ENCODE results near the gene CWH43. TPM values are rescaled to one million over a fixed set of nuclear protein-coding genes. Genes with fewer than 3 reads are reported as not detected.

Gene CWH43
- total RNA-seq, 3 donors from 2014 or later (not counting 1 experiment from before 2014, with no cell fraction given): not detected

DNA sequence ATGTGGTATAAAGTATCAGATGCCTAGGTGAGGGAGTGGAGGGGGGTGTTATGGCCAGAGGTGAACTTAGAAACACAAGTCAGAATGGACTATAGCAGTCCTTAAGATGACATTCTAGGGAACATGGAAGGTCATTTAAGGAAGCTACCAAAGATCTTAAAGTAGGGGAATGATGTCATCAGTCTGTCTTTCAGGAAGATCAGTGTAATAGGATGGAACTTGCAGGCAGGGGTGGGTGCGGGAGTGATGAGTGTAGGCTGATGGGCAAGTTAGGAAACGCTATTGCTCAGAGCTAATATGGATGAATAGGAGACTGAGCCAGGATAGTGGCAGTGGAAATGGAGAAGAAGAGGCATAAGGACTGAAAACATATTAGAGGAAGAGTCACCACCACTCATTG, 27.5 kb upstream of the CWH43 start:
- H3K9me3 ChIP-seq (ENCODE audit: control insufficient read depth, insufficient read depth, low read length): no peaks in the 10 kb centered on the region
- no peak for DNase-seq
- no peaks in the 10 kb centered on the region for H3K4me1 ChIP-seq (ENCODE audit: control insufficient read depth, insufficient read depth, low read length)
- H3K27ac Mint-ChIP-seq: no peak overlapping the region
- no peaks in the 10 kb centered on the region for H3K27me3 ChIP-seq (ENCODE audit: control insufficient read depth, insufficient read depth, low read length)
- H3K4me1 Mint-ChIP-seq: no peaks in the 10 kb centered on the region
- H3K9me3 Mint-ChIP-seq: no peaks in the 10 kb centered on the region
- intact Hi-C loops (cut with micrococcal nuclease): no loop called here
- H3K4me3 Mint-ChIP-seq: no peak overlapping the region
- TF ChIP-seq, protein P1, sequence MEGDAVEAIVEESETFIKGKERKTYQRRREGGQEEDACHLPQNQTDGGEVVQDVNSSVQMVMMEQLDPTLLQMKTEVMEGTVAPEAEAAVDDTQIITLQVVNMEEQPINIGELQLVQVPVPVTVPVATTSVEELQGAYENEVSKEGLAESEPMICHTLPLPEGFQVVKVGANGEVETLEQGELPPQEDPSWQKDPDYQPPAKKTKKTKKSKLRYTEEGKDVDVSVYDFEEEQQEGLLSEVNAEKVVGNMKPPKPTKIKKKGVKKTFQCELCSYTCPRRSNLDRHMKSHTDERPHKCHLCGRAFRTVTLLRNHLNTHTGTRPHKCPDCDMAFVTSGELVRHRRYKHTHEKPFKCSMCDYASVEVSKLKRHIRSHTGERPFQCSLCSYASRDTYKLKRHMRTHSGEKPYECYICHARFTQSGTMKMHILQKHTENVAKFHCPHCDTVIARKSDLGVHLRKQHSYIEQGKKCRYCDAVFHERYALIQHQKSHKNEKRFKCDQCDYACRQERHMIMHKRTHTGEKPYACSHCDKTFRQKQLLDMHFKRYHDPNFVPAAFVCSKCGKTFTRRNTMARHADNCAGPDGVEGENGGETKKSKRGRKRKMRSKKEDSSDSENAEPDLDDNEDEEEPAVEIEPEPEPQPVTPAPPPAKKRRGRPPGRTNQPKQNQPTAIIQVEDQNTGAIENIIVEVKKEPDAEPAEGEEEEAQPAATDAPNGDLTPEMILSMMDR (IDR thresholded peaks at IDR 0.05): no peak
- no peak for ATAC-seq
- H3K27me3 Mint-ChIP-seq (ENCODE audit: low read depth in 2 of 2): peaks cover 6 to 17% of the 10 kb centered on the region in 2 donors
- WGBS (ENCODE audit: insufficient coverage): 88% methylated on average over 2 of the region's 2 CpGs
- H3K36me3 ChIP-seq (ENCODE audit: control insufficient read depth, insufficient read depth, low read length): no peaks in the 10 kb centered on the region
- no peaks in the 10 kb centered on the region for H3K36me3 Mint-ChIP-seq
- H3K4me3 ChIP-seq (ENCODE audit: low read length): no peak overlapping the region
- no peak overlapping the region for H3K27ac ChIP-seq (ENCODE audit: low read length)

DNA sequence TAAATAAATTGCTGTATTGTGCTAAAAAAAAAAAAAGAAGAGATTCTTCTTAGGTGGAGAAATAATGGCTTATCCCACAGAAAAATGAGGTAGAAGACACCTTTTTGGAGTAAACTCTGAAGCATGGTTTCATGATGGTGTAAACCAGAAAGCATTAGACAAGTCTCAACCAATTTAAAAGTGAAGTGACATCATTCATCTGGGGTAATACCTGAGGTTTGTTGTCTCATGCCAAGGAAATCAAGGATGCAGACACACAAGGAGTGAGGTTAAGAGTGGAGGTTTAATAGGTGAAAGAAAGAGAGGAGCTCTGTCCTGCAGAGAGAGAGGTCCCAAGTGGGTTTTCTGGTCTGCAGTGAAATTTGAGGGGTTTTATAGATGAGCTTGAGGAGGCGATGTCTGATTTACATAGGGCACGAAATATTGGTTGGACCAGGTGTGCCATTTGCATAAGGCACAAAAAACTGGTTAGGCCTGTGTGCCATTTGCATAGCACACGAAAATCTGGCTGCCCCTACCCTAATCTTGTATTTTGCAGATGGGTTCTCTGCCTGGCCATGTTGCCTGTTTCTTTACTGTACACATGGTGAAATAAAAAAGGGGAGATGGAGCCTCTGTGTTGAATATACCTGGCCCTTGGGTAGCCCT, 25.0 kb upstream of the CWH43 start:
- Histone ChIP-seq H3K4me3 (ENCODE audit: low read length) (no peak overlapping the region), H3K4me1 (ENCODE audit: control insufficient read depth, insufficient read depth, low read length) (no peaks in the 10 kb centered on the region), H3K36me3 (ENCODE audit: control insufficient read depth, insufficient read depth, low read length) (no peaks in the 10 kb centered on the region), H3K27ac (ENCODE audit: low read length) (no peak overlapping the region), H3K9me3 (ENCODE audit: control insufficient read depth, insufficient read depth, low read length) (no peaks in the 10 kb centered on the region), H3K27me3 (ENCODE audit: control insufficient read depth, insufficient read depth, low read length) (no peaks in the 10 kb centered on the region)
- no peak for ATAC-seq
- TF ChIP-seq, protein P1 (IDR thresholded peaks at IDR 0.05): no peak
- peaks cover 6 to 17% of the 10 kb centered on the region in 2 donors for H3K27me3 Mint-ChIP-seq (ENCODE audit: low read depth in 2 of 2)
- H3K4me3 Mint-ChIP-seq: no peak overlapping the region
- H3K4me1 Mint-ChIP-seq: no peaks in the 10 kb centered on the region
- H3K27ac Mint-ChIP-seq: no peak overlapping the region
- intact Hi-C loops (cut with micrococcal nuclease): loop anchor here (5.0 kb wide), 1 partner anchor 514 kb away; no protein-coding TSS in a partner anchor
- DNase-seq: no peak
- no peaks in the 10 kb centered on the region for H3K36me3 Mint-ChIP-seq
- no peaks in the 10 kb centered on the region for H3K9me3 Mint-ChIP-seq
- WGBS (ENCODE audit: insufficient coverage): 77% methylated on average over 3 of the region's 3 CpGs

DNA sequence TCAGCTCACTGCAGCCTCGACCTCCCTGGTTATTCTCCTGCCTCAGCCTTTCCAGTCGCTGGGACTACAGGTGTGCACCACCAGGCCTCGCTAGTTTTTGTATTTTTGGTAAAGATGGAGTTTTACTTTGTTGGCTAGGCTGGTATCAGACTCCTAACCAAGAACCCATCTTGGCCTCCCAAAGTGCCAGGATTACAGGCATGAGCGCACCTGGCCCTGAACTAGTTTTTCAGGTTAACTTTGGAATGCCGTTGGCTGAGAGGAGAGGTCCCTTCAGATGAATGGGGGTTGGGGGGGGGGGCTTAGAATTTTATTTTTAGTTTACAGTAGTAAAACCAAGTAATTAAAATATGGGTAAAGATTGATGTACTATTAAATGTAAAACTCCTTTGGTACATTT, 23.4 kb upstream of the CWH43 start:
- ATAC-seq (no peak), DNase-seq (no peak)
- Histone ChIP-seq H3K27me3 (ENCODE audit: control insufficient read depth, insufficient read depth, low read length) (no peaks in the 10 kb centered on the region), H3K36me3 (ENCODE audit: control insufficient read depth, insufficient read depth, low read length) (no peaks in the 10 kb centered on the region), H3K4me1 (ENCODE audit: control insufficient read depth, insufficient read depth, low read length) (no peaks in the 10 kb centered on the region), H3K4me3 (ENCODE audit: low read length) (no peak overlapping the region), H3K9me3 (ENCODE audit: control insufficient read depth, insufficient read depth, low read length) (no peaks in the 10 kb centered on the region), H3K27ac (ENCODE audit: low read length) (no peak overlapping the region)
- no peak overlapping the region for H3K27ac Mint-ChIP-seq
- 93% methylated on average over 5 of the region's 5 CpGs for WGBS (ENCODE audit: insufficient coverage)
- TF ChIP-seq, protein P1 (IDR thresholded peaks at IDR 0.05): no peak
- no peak overlapping the region for H3K4me3 Mint-ChIP-seq
- no peaks in the 10 kb centered on the region for H3K9me3 Mint-ChIP-seq
- no peaks in the 10 kb centered on the region for H3K4me1 Mint-ChIP-seq
- H3K27me3 Mint-ChIP-seq (ENCODE audit: low read depth in 2 of 2): peaks cover 5 to 17% of the 10 kb centered on the region in 2 donors
- intact Hi-C loops (cut with micrococcal nuclease): loop anchor here (1.0 to 5.0 kb wide), 2 partner anchors 384 to 515 kb away; no protein-coding TSS in a partner anchor
- no peaks in the 10 kb centered on the region for H3K36me3 Mint-ChIP-seq

Data from natural killer cell (primary cell).